ENCODE data around the gene CFAP100.

The CFAP100 gene

GRCh38 chr3:126419886-126420786 lies 25.4 kb downstream of the CFAP100 start:
- H3K27ac ChIP-seq = no peak overlapping the region
- TF ChIP-seq ZFX (IDR thresholded peaks at IDR 0.05; ENCODE audit: borderline replicate concordance) = no peak
- TF ChIP-seq CTCF (IDR thresholded peaks at IDR 0.05) = no peak

DNA sequence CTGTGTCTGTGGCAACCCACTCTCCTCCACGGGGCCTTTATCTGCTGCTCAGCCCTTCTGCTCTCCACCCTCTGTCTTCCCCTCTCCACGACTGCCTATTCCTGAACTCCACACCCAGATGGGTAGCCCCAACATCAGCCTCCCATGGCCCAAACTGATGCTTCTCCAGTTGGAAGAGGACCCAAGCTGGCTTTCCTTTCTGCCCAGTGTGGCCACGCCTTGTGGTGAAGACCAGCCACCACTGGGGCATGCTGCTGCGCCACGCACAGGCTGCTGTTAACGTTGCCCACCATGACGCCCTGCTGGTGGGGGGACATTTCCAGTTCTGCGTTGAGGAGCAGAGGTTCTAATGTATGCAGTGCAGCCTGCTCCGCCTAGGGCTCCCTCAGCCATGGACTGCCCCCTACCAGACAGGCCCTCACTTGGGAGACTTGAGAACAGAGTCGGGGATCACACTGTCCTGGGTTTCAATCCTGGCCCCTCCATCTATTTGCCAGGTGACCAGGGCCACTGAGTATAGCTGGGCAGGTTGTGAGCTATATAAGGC lies 26.9 kb downstream of the CFAP100 start:
- H3K27ac ChIP-seq = no peak overlapping the region
- no peak for TF ChIP-seq CTCF (IDR thresholded peaks at IDR 0.05)
- TF ChIP-seq ZFX (IDR thresholded peaks at IDR 0.05; ENCODE audit: borderline replicate concordance) = no peak

DNA sequence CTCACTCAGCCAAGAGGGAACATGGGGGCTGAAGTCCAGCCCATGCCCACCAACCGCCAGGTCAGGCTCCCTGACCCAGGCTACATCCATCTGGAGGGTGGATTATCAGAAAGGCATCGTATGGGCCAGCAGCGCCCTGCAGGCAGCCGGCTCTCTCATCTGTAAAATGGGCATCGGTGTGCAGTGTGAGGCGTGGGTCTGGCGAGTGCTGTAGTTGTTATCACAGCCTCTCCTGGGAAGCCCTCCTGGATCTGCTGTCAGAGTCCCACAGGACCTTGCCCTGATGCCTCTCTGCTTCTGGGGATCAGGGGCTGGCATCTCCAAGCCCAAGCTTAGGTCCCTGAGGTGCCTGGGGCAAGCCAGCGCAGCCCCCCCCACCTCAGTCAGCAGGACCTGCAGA lies 27.4 kb downstream of the CFAP100 start:
- no peak overlapping the region for H3K27ac ChIP-seq
- TF ChIP-seq ZFX (IDR thresholded peaks at IDR 0.05; ENCODE audit: borderline replicate concordance) (no peak), CTCF (IDR thresholded peaks at IDR 0.05) (no peak)

DNA sequence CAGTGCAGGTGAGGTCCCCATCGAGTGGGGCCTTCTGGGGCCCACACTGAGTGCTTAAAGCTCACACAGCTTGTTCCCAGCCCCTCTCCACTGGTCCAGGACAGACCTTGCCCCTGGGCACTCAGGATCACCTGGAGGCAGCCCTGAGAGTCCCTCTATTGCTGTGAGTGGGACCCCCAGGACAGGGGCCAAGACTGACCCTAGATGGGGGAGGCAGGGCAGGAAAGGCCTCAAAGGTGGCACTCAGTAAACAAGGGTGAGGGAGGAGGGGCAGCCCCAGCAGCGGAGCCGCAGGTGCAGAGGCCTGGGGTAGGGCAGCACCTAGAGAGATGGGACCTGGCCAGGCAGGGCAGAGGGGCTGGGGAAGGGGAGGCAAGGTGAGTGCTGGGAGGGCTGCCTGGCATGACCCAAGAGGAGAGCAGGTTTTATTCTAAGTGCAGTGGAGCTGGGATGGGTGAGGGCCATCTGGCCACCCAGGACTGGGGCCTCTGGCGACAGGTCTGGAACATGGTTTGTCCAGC lies 27.9 kb downstream of the CFAP100 start:
- TF ChIP-seq CTCF (IDR thresholded peaks at IDR 0.05) (no peak), ZFX (IDR thresholded peaks at IDR 0.05; ENCODE audit: borderline replicate concordance) (no peak)
- H3K27ac ChIP-seq = no peak overlapping the region

DNA sequence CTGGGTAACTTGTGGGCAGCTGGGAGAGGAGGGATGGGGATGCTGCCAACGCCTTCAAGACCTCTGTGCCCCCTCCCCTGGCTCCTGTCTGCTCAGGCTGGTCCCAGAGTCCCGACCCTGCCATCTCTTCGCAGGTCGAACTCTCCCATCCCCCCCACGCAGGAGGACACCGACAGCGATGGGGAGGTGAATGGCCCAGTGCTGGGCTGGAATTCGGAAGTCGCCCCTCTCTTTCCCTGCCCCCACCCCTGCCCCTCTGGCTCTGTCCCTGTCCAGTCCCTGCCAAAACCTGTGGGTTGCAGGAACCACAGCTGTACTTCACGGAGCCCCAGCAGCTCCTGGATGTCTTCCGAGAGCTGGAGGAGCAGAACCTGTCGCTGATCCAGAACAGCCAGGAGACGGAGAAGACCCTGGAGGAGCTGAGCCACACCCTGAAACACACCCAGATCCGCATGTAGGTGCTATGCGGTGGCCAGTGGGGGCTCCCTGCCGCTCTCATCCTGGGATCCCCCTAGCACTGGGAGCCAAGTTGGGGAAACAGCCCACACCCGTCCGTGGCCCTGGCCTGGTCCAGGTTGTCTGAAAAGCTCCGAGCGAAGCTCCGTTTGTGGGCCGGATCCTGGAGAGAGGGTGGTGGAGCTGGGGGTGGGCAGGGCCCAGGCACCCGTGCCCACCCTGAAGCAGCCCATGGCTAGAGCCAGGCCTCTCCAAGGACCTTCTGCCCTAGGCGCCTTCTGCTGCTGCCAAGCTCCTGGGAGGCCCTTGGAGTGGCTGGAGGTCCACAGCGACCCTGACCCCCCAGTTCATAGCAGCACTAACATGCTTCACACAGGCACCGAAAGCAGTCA lies 28.7 kb downstream of the CFAP100 start:
- no peak overlapping the region for H3K27ac ChIP-seq
- TF ChIP-seq CTCF (IDR thresholded peaks at IDR 0.05) = no peak
- no peak for TF ChIP-seq ZFX (IDR thresholded peaks at IDR 0.05; ENCODE audit: borderline replicate concordance)

DNA sequence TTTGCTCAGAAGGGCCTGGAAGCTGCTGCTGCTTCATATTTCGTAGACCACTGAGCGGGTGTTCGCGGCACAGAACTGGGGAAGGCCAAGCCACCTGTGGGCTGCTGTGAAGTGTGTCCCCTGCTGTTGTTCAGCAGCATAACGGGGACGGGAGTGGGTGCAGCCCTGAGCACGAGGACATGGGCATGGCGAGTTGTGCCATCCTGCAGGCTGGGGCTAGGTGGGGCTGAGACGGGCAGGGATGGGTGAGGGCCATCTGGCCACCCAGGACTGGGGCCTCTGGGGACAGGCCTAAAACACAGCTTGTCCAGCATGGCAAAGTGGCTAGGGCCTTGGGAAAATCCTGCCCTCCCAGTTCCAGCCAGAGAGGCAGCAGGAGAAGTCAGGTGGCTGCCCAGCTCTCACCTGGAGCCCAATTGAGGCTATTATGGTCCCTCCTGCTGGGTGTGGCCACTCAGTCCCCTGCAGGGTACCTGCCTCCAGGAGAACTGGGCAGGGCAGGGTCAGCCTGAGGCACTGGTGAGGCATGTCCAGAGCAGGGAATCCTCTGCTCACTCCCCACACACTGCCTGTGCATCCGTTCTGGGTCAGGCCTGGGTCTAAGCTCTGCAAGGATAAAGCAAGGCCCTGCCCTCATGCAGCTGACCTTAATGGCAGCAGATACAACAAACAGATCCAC lies 29.5 kb downstream of the CFAP100 start:
- no peak overlapping the region for H3K27ac ChIP-seq
- TF ChIP-seq CTCF (IDR thresholded peaks at IDR 0.05) (no peak), ZFX (IDR thresholded peaks at IDR 0.05; ENCODE audit: borderline replicate concordance) (no peak)
